HepG2 (cell line): ENCODE measurements around the gene IER5L. TPM values are rescaled to one million over a fixed set of nuclear protein-coding genes. Genes with fewer than 3 reads are reported as not detected.
A peak's percentile ranks its signal among the peaks of the same experiment; 100 is the strongest.

ENCODE experiments used
- ATAC-seq: fragments of 200-7000 bp; cut with Tn5 transposase; 3 replicates; pipeline ENCODE4 v1.9.1; 2020; ENCODE audit warnings: mild to moderate bottlenecking, moderate library complexity
- BruUV-seq: library from RNA; stranded (reverse); fragments of 400-500 nt; replicated peaks from 2 replicates; lab custom pipeline; 2021; lab: Mats Ljungman, UMichigan
- CTCF ChIA-PET: fragments of 300-600 bp; formaldehyde crosslinking; extraction: SDS; loops from one replicate; lab custom pipeline; 2021; ENCODE audit warnings: low total read pairs, inconsistent platforms, low intra/inter-chr PET ratio; lab: Yijun Ruan, JAX
- POLR2A ChIA-PET: fragments of 350-600 bp; sonication (Branson Sonifier 250); formaldehyde crosslinking; loops from one replicate; lab custom pipeline; 2020; ENCODE audit warnings: antibody characterized with exemption, inconsistent platforms; lab: Yijun Ruan, JAX
- DNase-seq: peaks from one replicate; pipeline ENCODE4 v3.0.0-alpha.2; 2015; ENCODE audit warnings: low spot score
- FAIRE-seq: peaks from 3 replicates; lab custom pipeline; 2011; peaks lifted over from hg19 to GRCh38; lab: Jason Lieb, UNC
- H2AFZ ChIP-seq: one replicate; pipeline ENCODE4 v1.6.1; 2011; ENCODE audit warnings: low read length, inconsistent platforms
- H3K27ac ChIP-seq: fragments of 300-600 bp; 3 replicates; pipeline ENCODE4 v1.8.0; 2011; ENCODE audit warnings: mixed run types, mild to moderate bottlenecking, mixed read lengths, low read length, inconsistent platforms; ENCODE audit not compliant: insufficient read depth; ENCODE audit errors: extremely low read length
- H3K27me3 ChIP-seq, 2 experiments: fragments of 200-600 bp in 1 of 2; 2 replicates in 1 of 2; 3 replicates in 1 of 2; pipeline versions ENCODE4 v1.6.0 to v1.8.0; 2011; ENCODE audit warnings: low read length in 2 of 2, mild to moderate bottlenecking in 2 of 2, moderate library complexity in 2 of 2, inconsistent platforms in 1 of 2; ENCODE audit not compliant: insufficient read depth in 2 of 2, control insufficient read depth in 1 of 2
- H3K36me3 ChIP-seq, 2 experiments: fragments of 200-600 bp in 1 of 2; replicated peaks in 1 of 2; 2 replicates in 1 of 2; 3 replicates in 1 of 2; pipeline versions ENCODE4 v1.5.1 to v1.8.0; 2011; ENCODE audit warnings: low read length in 2 of 2, inconsistent platforms in 1 of 2; ENCODE audit not compliant: insufficient read depth in 2 of 2, control insufficient read depth in 1 of 2
- H3K4me1 ChIP-seq: 2 replicates; pipeline ENCODE4 v1.5.1; 2012; ENCODE audit warnings: low read length, inconsistent platforms; ENCODE audit not compliant: insufficient read depth
- H3K4me2 ChIP-seq: 2 replicates; pipeline ENCODE4 v1.6.0; 2011; ENCODE audit warnings: low read depth, low read length, inconsistent platforms
- H3K4me3 ChIP-seq, 3 experiments: fragments of 200-600 bp in 1 of 3; sonication (generic), shearing (Covaris generic) in 1 of 3; replicated peaks in 1 of 3; 2 replicates each; pipeline ENCODE4 v1.5.1; 2011 to 2016; ENCODE audit warnings: low read length in 3 of 3, inconsistent platforms in 2 of 3, low read depth in 2 of 3, mild to moderate bottlenecking in 2 of 3, control low read depth in 1 of 3, mixed read lengths in 1 of 3; ENCODE audit not compliant: insufficient read depth in 1 of 3
- H3K79me2 ChIP-seq: one replicate; pipeline ENCODE4 v1.6.1; 2011; ENCODE audit warnings: low read length, inconsistent platforms; ENCODE audit not compliant: insufficient read depth
- H3K9ac ChIP-seq: 2 replicates; pipeline ENCODE4 v1.6.0; 2011; ENCODE audit warnings: mild to moderate bottlenecking, low read depth, low read length, inconsistent platforms; ENCODE audit not compliant: insufficient read depth
- H3K9me3 ChIP-seq: 2 replicates; pipeline ENCODE4 v1.5.1; 2012; ENCODE audit warnings: mild to moderate bottlenecking, low read length
- H4K20me1 ChIP-seq: 2 replicates; pipeline ENCODE4 v1.6.0; 2011; ENCODE audit warnings: inconsistent platforms, mild to moderate bottlenecking, low read length, moderate library complexity; ENCODE audit not compliant: insufficient read depth
- GLI4 ChIP-seq: sonication (generic); formaldehyde crosslinking; IDR thresholded peaks from 2 replicates; pipeline ENCODE4 v1.5.1; 2020; ENCODE audit warnings: missing genetic modification reagents, mild to moderate bottlenecking, moderate library complexity, borderline replicate concordance
- MAFF ChIP-seq: IDR thresholded peaks from 2 replicates; pipeline ENCODE4 v1.6.1; 2011; ENCODE audit warnings: low read depth, low read length, improper control_type of control experiment
- POLR2AphosphoS2 ChIP-seq: IDR thresholded peaks from 2 replicates; pipeline ENCODE4 v1.6.1; 2011; ENCODE audit warnings: low read depth, low read length, improper control_type of control experiment
- TBX2 ChIP-seq: sonication (generic); formaldehyde crosslinking; IDR thresholded peaks from 2 replicates; pipeline ENCODE4 v1.5.0; 2020; ENCODE audit warnings: missing genetic modification reagents, mild to moderate bottlenecking, borderline replicate concordance
- XRCC5 ChIP-seq: fragments of 200-400 bp; formaldehyde crosslinking; optimal IDR thresholded peaks from 2 replicates; pipeline ENCODE3; 2017; ENCODE audit warnings: mild to moderate bottlenecking, low read length
- ZBTB43 ChIP-seq: sonication (generic); formaldehyde crosslinking; conservative IDR thresholded peaks from 2 replicates; pipeline ENCODE4 v1.4.0; 2020; ENCODE audit warnings: missing genetic modification reagents
- ZFX ChIP-seq: sonication (generic); formaldehyde crosslinking; IDR thresholded peaks from 2 replicates; pipeline ENCODE4 v1.4.0; 2020; ENCODE audit warnings: mild to moderate bottlenecking, low read depth, missing genetic modification reagents, moderate library complexity
- ZNF24 ChIP-seq: fragments of 450-650 bp; IDR thresholded peaks from 2 replicates; pipeline ENCODE4 v1.6.1; 2017; ENCODE audit warnings: antibody characterized with exemption, mild to moderate bottlenecking
- ZNF646 ChIP-seq: sonication (generic); formaldehyde crosslinking; IDR thresholded peaks from 2 replicates; pipeline ENCODE4 v1.9.0; 2021; ENCODE audit warnings: mild to moderate bottlenecking, missing genetic modification reagents
- WGBS: methylation state at CpG from one replicate; pipeline ENCODE4 v1.1.6; 2017; ENCODE audit warnings: low lambda C conversion rate; 5-methylcytosine and 5-hydroxymethylcytosine counted together
- in situ Hi-C: cut with HindIII; loops from 2 replicates; pipeline ENCODE4 v1.10.0; 2017; ENCODE audit warnings: low pct_unique_long_range_greater_than_20kb; ENCODE audit not compliant: extremely low pct_ligation_motif_present
- intact Hi-C: fragments of 100-400 bp; cut with micrococcal nuclease; formaldehyde crosslinking; loops from one replicate; pipeline ENCODE4 v1.10.0; 2022; ENCODE audit not compliant: unreplicated experiment
- polyA plus RNA-seq, 8 experiments: library from polyadenylated mRNA; depleted of rRNA in 3 of 8; stranded (reverse) in 7 of 8; unstranded in 1 of 8; fragments of >200 nt; fragmentation: Illumina TruSeq in 4 of 8; extraction: Trizol in 4 of 8; gene quantifications; 2 replicates each; pipeline versions ENCODE4 v1.2.1 to v1.2.3, GENCODE V29; 2011 to 2016; ENCODE audit warnings: low read depth in 4 of 8, missing spikeins in 1 of 8, mixed read lengths in 1 of 8; ENCODE audit not compliant: insufficient read depth in 1 of 8
- total RNA-seq, 5 experiments: library from RNA; depleted of rRNA; stranded (reverse); fragments of >200 nt; fragmentation: Illumina TruSeq; extraction: Trizol; gene quantifications; 2 replicates each; pipeline ENCODE4 v1.2.3, GENCODE V29; 2016; ENCODE audit warnings: low read depth in 1 of 5

IER5L gene
- total and polyA plus RNA-seq, 2 of the 13 experiments (the other 11 are each of a cell fraction or from before 2014, with no cell fraction given): 1.8 to 3.3 TPM

- H3K79me2 ChIP-seq: no peaks in the 10 kb centered on the region
- no peaks in the 10 kb centered on the region; a peak in 1 of 5 replicates for H3K27me3 ChIP-seq
- H3K4me1 ChIP-seq: peaks cover 86% of the 10 kb centered on the region
- CTCF ChIA-PET: no interaction called here
- in situ Hi-C loops: no loop called here
- no peaks in the 10 kb centered on the region for H4K20me1 ChIP-seq
- no peaks in the 10 kb centered on the region for H3K9me3 ChIP-seq
- no peak overlapping the region for H3K9ac ChIP-seq
- TF ChIP-seq GLI4 (CRISPR knock-in tag): no peak
- 0 out of 2 replicates have a peak, but pooled peaks have one; percentile 63 for TF ChIP-seq ZNF24
- TF ChIP-seq, all 625 proteins: peak for 1
- no TSS peak for BruUV-seq
- FAIRE-seq (no peak), ATAC-seq (no peak), DNase-seq (no peak)
- H3K36me3 ChIP-seq: no peaks in the 10 kb centered on the region
- H2AFZ ChIP-seq: no peak overlapping the region
- POLR2A ChIA-PET: interaction anchor here (1.4 to 2.8 kb wide), 3 partner anchors 9 to 26 kb away, joined by 10 to 21 read pairs (median 13); partner anchors contain the start of gene IER5L
- no peak overlapping the region for H3K4me2 ChIP-seq
- H3K27ac ChIP-seq: no peak overlapping the region
- intact Hi-C loops: no loop called here
- no peak overlapping the region for H3K4me3 ChIP-seq
Observed at GRCh38 chr9:129165198-129165597, 12.9 kb downstream of the IER5L start.

- H3K79me2 ChIP-seq: no peaks in the 10 kb centered on the region
- ATAC-seq (peak; percentile 17), FAIRE-seq (peak; percentile 50), DNase-seq (peak; percentile 72)
- 17% methylated on average over 7 of the region's 9 CpGs for WGBS
- H3K4me3 ChIP-seq: peak overlapping the region in 2 of 3 experiments; percentile 7 to 20; a peak in 1 of 6 replicates
- H4K20me1 ChIP-seq: no peaks in the 10 kb centered on the region
- BruUV-seq: no TSS peak
- H3K36me3 ChIP-seq: no peaks in the 10 kb centered on the region
- no peak overlapping the region for H3K27ac ChIP-seq
- H3K4me2 ChIP-seq: peak overlapping the region; percentile 54
- intact Hi-C loops (no loop called here), in situ Hi-C loops (no loop called here)
- peaks cover 82% of the 10 kb centered on the region for H3K4me1 ChIP-seq
- H3K9ac ChIP-seq: peak overlapping the region; percentile 36; the same call in 1 of the 2 replicates
- CTCF ChIA-PET: no interaction called here
- no peaks in the 10 kb centered on the region for H3K9me3 ChIP-seq
- H3K27me3 ChIP-seq: no peaks in the 10 kb centered on the region
- no peak overlapping the region for H2AFZ ChIP-seq
- POLR2A ChIA-PET: interaction anchor here (1.4 to 2.8 kb wide), 3 partner anchors 10 to 25 kb away, joined by 10 to 14 read pairs (median 12); partner anchors contain the start of gene IER5L
- TF ChIP-seq ZNF646 (CRISPR knock-in tag) (peak; percentile 97), ZBTB43 (peak; percentile 81), ZFX (CRISPR knock-in tag) (peak; percentile 32; the same call in 1 of the 2 replicates), MAFF (no peak), POLR2AphosphoS2 (no peak), TBX2 (CRISPR knock-in tag) (0 out of 2 replicates have a peak, but pooled peaks have one; percentile 31), XRCC5 (peak; percentile 30)
Observed at GRCh38 chr9:129164246-129164930, 13.7 kb downstream of the IER5L start.
